DMS153 treated with DMSO at 0.1 percent for 48 hours (cell line): ENCODE results near the gene ITGA1.
"Not testable (repeated sequence)": the region's sequence is repeated elsewhere in the genome, so short reads cannot be mapped to it uniquely, and the experiment has no call there.

Experiments
- DNase-seq: peaks from one replicate; lab custom pipeline; 2025; ENCODE audit not compliant: unreplicated experiment; lab: John Stamatoyannopoulos, UW

Gene ITGA1

DNA sequence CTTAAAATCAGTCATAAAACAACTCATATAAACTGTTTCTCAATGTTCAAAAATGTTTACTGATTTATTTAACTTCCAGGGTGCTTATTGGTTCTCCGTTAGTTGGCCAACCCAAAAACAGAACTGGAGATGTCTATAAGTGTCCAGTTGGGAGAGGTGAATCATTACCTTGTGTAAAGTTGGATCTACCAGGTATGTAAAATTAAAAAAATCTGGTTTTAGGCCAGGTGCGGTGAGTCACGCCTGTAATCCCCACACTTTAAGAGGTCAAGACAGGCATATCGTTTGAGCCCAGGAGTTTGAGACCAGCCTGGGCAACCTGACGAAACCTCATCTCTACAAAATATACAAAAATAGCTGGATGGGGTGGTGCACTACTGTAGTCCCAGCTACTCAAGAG, 73.7 kb downstream of the ITGA1 start:
- no peak for DNase-seq

DNA sequence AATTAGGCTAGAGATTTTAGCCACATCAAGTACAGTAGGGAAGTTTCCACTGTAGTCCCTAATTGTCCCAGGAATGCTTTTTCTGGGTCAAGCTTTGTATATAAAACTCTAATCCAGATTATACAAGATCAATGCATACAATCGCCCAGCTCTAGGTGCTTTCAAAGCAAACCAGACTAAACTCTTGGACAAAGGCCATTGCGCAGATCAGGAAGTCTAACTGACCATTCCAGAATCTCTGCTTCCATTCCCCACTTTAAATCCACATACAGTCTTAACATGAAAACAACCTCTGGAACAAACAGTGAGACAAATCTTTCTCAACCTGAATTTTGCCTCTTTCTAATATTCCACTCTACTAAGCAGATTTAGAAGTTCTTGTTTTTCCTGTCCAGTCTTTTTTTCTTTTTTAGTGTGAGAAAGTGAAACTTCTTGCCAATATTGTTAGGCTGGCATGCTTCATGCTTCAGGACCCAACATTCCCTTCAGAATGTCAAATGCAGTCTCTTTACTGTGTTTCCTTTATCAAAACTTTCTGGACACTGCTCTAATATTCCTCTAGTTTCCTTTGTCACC, 76.1 kb downstream of the ITGA1 start:
- DNase-seq, result no peak

DNA sequence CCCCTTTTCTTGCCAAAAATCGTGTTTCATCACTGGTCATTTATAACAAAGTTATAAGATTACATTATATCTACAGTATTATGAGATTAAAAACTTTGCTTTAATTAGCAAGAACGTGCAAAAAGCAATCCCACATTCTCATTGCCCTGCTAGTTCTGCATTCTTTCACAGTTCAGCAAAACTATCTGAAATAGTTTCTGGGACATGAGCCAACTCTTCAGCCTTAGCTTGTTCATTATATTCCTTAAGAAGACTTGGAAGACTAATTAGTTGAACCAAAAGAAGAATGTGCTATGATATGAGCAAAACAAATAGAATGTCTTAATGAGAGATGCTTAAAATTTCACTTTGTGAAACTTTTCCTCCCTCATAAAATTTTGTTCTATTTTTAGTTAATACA, 76.7 kb downstream of the ITGA1 start:
- DNase-seq, result no peak

DNA sequence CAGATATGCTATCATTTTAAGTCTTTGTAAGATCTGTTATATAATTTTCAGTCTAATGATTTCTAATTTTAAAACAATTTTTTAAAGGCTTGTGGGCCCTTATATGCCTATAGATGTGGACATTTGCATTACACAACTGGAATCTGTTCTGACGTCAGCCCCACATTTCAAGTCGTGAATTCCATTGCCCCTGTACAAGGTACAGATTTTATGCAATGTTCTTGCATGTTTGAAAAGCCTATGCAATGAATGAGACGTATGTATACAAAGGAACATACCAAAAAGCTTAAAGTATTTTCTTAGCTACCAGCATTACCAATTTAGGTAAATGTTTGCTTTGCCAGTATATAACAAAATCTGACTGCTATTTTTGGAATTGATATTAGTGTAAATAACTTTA, 77.2 kb downstream of the ITGA1 start:
- DNase-seq, result no peak

DNA sequence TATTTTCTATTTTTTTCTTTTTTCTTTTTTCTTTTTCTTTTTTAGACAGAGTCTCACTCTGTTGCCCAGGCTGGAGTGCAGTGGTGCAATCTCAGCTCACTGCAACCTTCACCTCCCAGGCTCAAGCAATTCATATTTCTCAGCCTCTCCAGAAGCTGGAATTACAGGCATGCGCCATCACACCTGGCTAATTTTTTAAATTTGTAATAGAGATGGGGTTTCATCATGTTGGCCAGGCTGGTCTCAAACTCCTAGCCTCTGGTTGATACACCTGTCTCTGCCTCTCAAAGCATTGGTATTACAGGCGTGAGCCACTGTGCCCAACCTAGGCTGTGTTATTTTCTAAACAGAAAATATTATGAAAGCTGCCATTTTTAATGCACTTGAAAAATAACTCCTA, 78.3 kb downstream of the ITGA1 start:
- DNase-seq, result not testable (repeated sequence)

DNA sequence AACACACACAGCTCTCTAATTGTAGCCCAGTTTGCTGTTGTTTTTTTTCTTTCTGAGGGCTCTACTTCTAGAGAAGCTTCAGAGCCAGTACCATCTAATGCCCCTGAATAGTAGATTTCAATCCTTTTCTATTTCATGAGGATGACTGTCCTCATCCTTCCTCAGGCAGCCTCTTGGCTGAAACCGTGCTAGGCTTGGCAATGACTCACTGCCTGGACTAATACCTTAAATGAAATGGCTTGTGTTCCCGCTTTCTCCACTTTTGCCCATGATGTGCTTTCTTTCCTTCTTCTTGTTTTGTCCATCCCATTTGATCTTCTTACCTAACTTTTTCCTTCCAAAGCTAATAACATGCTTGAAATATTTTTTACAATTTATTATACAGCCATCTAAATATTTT, 80.1 kb downstream of the ITGA1 start:
- DNase-seq, result no peak

DNA sequence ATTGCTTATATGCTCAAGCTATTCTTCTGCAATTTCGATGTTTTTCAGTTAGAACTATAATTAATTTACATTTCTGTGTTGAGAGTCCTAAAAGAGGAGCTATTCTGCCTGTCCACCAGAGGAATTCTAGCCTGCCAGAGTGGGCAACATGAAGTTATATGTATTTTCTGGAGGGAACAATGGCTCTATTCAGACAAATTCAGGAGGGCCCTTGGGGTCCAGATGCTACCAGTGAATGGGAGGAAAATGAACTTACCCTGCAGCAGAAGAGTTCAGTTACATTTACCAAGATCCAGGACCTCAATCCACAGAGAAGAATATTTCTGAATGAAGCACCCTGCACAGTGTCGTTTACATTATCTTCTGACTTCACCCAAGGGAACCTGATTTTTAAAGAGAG, 80.7 kb downstream of the ITGA1 start:
- no peak for DNase-seq

DNA sequence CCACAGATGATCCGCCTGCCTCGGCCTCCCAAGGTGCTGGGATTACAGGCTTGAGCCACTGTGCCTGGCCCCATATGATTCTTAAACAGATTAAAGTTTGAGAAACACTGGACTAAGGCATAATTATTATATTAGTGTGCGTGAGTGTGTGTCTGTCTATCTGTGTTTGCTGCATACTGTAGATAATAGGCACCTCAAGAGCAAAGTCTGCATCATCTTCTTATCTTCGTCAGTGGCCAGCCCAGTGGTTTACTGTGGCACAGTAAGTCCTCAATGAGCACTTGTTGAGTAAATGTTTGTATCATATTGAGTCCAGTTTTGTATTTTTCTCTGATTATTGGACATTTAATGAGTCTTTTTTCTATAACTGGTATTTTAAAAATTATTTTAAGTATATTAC, 81.7 kb downstream of the ITGA1 start:
- DNase-seq, result no peak

DNA sequence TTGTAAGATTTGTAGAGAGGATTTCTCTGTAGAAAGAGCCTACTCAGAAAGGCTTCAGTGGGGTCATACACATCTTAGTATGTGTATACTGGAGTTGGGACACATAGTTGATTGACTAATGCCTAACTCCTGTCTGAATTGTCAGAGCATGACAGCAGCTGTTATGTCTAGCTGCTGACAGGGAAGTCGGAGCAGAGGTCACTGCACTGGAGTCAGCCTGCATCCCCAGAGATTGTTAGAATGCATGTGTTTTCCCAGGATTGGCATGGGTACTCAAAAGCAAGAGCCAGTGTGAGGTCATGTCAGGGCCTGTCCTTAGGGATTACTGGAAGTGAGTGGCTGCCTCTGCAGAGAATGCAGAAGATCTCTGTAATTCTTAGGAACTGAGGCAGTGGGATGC, 82.7 kb downstream of the ITGA1 start:
- DNase-seq, result no peak

DNA sequence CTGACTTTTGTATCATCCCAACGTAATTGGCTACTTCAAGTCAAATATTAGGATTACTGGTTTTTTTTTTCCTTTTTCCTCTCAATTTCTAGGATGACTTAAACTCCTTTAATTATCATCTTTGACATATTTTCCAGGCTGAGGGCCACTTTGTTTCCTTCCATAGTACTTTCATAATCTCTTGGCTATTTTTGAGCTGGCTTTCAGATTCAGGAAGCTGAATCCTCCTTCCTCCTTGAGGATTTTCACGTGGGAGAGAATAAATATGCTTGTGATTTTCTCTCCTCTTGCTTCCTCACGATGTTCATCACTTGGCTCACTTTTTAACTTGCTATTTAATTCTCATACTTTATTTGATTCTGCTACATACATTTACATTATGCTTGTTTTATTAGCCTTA, 88.1 kb downstream of the ITGA1 start:
- no peak for DNase-seq

DNA sequence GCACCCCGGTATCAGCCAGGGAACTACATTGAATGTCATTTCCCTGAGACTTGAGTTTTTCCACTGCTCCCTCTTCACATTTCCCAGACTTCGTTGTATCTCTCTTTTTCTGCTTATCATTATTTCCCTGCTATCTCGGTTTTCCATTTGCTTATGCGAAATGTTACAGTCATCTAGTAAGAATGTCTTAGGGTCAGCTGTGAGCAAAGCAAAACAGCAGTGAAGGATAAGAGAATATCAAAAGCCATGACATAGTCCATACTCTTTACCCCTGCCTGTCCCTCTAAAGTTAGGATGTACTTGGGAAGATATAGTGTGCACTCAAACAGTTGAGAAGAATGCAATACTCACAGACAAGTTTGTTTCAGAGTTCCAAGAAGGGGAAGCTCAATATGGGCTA, 88.7 kb downstream of the ITGA1 start:
- no peak for DNase-seq

DNA sequence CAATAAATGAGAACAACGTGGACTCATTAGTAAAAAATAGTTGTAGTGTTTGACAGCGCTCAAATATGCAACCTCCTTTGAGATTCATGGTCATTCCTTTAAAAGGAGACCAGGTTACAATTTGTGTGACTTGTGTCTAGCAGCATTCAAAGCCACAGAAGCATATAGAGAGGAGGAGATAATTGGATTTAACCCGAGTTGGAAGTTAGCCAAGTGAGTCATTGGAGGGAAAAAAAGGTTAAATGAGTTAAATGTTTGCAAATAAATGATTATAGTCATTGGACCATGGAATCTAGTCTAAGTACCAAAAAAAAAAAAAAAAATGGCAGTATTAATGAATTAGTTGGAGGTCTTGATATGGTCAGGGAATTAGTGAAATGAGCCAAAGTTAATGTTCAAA, 90.9 kb downstream of the ITGA1 start:
- DNase-seq, result no peak

DNA sequence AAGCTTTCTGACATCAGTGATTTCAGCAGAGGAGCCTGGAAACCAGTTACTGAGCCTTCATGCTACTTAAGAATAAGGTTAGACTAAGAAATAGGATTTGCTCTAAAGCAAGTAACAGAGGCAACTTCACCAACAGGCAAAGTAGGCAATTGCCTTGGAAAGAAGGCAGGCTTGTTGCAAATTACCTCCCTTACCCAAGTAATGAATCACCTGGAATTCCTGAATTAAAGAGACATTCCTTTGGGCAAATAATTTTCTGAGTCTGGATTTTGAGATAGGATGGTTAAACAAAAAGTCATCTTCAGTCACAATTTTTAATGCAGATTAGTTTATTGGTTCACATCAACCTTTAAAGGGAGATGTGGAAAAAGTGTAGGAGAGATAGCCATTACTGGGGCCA, 92.8 kb downstream of the ITGA1 start:
- DNase-seq, result no peak

DNA sequence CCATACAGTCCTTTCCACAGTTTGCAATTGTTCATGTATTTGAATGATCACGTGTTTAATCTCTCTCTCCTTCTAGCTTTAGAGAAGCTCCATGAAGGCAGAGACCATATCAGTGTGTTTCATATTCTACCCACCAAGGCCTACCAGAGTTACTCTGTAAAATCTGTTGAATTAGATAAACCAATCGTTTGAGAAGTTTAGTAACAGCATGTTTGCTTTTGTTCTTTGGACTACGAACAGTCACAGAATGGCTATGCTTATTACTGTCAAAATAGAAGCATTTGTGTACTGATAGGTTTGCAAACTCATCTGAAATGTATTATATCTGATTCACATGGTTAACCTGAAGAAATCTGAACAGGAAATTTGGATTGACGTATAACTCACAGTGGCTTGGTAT, 93.8 kb downstream of the ITGA1 start:
- no peak for DNase-seq

DNA sequence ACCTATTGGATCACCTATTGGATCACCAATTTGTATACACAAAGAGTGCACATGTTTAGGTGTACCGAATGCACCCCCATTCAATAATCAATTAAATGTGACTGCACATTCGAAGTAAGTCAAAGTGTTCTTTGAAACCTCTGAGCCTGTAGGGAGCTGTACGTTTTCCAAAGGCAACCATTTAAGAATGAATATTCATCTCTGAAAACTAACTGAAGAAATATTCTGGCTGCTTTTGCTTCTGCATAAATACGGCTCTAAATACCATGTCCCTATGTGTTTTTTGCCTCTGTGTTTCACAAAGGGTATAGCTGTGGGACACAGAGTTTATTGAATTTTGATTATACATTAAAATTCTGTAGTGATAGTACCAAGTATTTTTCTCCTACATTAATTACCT, 95.4 kb downstream of the ITGA1 start:
- no peak for DNase-seq

DNA sequence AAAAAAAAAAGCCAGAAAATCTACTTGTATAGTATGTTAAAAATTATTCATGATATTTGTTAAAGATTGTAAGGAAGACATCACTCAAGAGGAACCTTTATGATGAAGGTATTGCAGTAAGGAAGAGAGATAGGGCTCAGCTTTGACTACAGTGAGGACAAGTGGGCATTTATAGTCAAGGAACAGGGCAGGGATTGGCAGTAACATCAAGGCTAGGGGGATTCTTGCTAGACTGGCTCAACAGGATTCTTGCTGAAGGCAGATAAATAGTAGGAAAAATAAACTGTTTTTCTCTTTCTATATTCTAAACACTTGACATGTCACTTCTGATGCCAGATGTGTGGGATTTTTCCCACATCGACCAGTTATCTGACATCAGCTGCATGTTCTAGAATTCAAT, 96.7 kb downstream of the ITGA1 start:
- no peak for DNase-seq

DNA sequence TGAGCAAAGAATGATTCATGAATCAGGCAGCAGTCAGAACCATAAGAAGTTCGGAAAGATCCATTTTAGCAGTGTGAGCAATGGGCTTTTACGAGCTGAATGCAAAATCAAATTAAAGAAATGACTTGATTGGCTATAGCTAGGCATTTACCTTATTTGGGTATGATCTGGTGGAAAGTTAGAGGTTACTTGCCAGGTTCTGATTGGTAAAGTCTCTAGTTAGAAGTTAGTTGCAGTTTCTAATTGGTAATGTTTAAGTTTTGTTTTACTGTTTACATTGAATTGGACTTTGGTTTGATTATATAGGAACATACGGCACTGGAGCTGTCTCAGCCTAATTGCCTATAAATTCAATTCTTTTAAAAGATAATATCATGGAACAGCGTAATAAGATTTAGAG, 97.9 kb downstream of the ITGA1 start:
- no peak for DNase-seq

DNA sequence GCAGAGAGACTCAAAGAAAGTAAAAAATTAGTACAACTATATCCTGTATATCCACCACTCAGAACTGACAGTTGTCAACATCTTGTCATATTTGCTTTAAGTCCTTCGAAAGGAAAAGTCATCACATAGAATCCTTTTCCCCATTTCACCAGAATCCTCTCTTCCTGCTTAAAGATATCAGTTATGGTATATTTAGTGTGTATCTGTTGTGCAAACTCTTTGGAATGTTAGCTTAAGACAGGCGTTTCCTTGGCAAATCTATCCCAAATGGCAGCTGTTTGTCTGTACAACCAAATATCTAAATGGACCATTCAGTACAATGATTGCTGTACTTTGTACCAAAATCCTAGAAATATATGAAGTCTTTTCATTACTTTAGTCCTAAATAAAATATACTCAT, 98.5 kb downstream of the ITGA1 start:
- DNase-seq, result no peak

DNA sequence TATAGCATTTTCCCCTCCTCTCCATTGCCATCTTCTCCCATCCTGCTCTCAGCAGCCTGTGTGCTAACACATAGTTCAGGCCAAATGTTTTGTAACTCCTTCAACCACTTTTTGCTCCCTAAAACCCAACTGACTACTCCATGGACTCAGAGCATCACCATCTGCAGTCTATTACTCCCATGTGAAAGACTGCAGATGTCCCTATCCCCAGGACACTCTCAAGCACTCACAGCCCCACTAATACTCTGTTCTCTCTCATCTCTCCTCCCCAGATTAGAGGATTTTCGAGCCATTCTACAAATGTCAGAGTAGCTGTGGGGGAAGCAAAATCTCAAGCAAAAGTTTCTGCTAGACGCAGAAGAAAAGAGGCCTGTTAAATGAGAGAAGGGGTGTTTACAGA, 99.3 kb downstream of the ITGA1 start:
- no peak for DNase-seq

DNA sequence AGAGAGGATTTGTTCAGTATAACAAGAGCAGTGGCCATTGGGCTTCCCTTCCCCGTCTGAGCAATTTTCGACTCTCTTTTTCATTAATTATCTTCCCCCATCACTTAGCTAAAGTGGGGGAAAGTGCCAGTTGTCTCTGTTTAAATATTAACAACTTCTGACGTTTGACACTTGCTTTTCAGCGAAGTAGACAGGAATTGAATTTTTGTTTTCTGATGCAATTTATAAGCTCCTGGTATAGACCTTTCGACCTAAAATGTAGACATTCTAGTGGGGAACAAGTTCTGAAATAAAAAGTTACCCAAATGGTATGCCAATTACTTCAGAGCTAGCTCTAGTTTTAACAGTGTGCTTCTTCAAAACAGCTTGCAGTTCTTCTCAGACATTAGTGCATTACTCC, 100.6 kb downstream of the ITGA1 start:
- no peak for DNase-seq

DNA sequence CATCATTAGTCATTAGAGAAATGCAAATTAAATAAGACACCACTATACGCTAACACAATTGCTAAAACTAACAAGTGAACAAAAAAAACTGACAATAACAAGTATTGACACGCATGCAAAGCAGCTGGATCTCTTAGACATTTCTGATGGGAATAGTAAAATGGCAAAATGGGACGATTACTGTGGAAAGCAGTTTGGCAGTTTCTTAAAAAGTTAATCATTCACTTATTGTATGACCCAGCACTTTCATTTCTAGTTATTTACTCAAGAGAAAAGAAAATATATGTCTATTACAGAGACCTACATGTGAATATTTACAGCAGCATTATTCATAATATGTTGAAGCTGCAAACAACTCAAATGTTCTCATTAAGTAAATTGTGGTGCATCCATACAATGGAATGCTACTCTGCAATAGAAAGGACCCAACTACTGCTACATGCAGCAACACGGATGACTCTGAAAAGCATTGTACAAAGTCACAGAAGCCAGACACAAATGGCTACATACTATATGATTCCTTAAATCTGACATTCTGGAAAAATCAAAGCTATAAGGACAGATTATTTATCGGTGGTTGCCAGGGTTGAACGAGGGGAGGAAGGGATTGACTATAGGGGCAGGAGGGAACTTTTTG, 104.6 kb downstream of the ITGA1 start:
- DNase-seq, result no peak

DNA sequence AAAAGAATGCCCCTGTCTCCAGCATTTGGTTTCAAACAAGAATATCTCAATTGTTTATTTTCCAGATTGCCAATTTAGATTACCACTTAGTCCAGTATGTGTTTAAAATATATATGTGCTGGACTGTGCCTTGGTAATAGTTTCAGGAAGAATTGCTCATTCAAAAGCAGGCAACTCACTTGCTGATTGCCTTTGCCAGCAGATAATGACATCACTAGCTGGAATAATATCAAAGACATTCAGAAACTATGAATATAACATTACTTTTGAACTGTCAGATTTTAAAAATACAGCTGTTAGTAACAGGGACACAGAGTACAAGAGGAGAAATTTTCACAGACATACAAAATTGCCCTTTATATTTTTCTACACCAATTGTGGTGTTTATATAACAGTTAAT, 105.4 kb downstream of the ITGA1 start:
- no peak for DNase-seq

DNA sequence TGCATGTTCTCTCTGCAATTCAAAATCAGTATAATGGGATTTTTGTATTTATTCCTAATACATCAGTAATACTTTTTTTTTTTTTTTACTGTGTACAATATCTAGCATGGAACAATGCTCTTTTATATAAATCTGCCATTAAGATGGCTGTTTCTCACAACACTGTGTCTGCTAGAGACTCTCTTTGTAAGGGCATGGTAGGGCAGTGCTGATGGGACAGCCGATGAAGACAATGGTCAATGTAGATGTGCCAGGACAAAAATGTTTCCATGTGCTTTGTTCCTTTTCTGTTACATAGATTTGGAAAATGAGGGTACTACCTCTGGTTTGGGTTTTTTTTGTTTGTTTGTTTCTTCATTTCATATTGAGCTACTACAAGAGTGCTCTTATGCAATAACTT, 106.1 kb downstream of the ITGA1 start:
- DNase-seq, result no peak
